GM12865 (cell line): Measurements from ENCODE around the gene CD40LG.

ENCODE experiments used
- DNase-seq: peaks from one replicate; pipeline ENCODE4 v3.0.0; 2010; ENCODE audit warnings: low read depth
- H3K4me3 ChIP-seq: 2 replicates; pipeline ENCODE4 v1.5.1; 2011; ENCODE audit warnings: mild to moderate bottlenecking, low read depth, low read length, control low read depth
- TF ChIP-seq, protein P1 (sequence below): IDR thresholded peaks from 2 replicates; pipeline ENCODE4 v1.5.1; 2011; ENCODE audit warnings: low read length, control low read depth, low read depth, inconsistent platforms; ENCODE audit not compliant: insufficient read depth; ENCODE audit errors: missing control alignments

The CD40LG gene

GRCh38 chrX:136659174-136659573 is 11.2 kb downstream of the CD40LG start:
- no peak for DNase-seq
- TF ChIP-seq, protein P1, sequence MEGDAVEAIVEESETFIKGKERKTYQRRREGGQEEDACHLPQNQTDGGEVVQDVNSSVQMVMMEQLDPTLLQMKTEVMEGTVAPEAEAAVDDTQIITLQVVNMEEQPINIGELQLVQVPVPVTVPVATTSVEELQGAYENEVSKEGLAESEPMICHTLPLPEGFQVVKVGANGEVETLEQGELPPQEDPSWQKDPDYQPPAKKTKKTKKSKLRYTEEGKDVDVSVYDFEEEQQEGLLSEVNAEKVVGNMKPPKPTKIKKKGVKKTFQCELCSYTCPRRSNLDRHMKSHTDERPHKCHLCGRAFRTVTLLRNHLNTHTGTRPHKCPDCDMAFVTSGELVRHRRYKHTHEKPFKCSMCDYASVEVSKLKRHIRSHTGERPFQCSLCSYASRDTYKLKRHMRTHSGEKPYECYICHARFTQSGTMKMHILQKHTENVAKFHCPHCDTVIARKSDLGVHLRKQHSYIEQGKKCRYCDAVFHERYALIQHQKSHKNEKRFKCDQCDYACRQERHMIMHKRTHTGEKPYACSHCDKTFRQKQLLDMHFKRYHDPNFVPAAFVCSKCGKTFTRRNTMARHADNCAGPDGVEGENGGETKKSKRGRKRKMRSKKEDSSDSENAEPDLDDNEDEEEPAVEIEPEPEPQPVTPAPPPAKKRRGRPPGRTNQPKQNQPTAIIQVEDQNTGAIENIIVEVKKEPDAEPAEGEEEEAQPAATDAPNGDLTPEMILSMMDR = no peak
- no peak overlapping the region for H3K4me3 ChIP-seq

- no peak overlapping the region for H3K4me3 ChIP-seq
- no peak for DNase-seq
- TF ChIP-seq, protein P1 = no peak
Observed at GRCh38 chrX:136660896-136661295, 12.9 kb downstream of the CD40LG start.

DNA sequence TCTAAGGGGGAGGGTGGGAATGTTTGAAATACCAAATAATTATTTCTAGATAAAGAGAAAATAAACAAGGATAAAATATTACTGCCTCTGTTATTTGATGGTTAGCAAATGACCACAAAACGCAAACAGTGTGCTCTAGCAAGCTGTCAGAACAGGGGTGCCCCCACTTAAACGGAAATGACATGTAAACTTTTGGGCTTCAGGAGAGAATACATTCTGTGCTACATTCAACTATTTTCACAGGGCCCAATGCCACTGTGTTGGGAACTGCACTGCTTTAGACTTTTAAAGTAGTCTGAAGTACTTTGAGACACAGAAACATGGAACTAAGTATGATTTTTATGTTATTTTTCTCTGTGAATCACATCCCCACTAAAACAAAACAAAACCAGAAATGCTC is 14.1 kb downstream of the CD40LG start:
- no peak for DNase-seq

GRCh38 chrX:136662976-136663375 is 15.0 kb downstream of the CD40LG start:
- no peak overlapping the region for H3K4me3 ChIP-seq
- TF ChIP-seq, protein P1 = no peak
- DNase-seq = no peak

More for the DNA sequence above, 14.1 kb downstream of the CD40LG start:
- H3K4me3 ChIP-seq = no peak overlapping the region
- TF ChIP-seq, protein P1 = no peak

GRCh38 chrX:136665258-136665900 is 17.4 kb downstream of the CD40LG start:
- no peak overlapping the region for H3K4me3 ChIP-seq
- TF ChIP-seq, protein P1 = no peak
- DNase-seq = peak; percentile 63

DNA sequence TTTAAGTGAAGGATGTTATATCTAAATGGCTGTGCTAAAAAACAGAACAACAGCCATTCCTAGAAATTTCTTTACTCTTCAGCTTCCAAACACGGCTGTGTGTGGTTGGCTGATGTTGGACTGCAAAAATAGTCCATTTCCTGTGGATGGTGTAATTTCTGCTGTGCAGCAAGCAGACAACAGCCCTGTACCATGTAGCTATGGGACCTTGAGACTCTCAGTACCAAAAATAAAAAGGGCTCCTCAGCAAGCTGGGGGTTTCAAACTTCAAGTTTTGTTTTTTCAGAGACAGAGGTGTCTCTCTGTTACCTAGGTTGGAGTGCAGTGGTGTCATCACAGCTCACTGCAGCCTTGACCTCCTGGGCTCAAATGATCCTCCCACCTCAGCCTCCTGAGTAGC is 18.1 kb downstream of the CD40LG start:
- peak; percentile 62 for DNase-seq
- H3K4me3 ChIP-seq = no peak overlapping the region
- TF ChIP-seq, protein P1 = no peak
